OCI-LY7 (cell line): ENCODE data around the gene HSPH1. TPM values are rescaled to one million over a fixed set of nuclear protein-coding genes. Genes with fewer than 3 reads are reported as not detected.
A peak's percentile ranks its signal among the peaks of the same experiment; 100 is the strongest.

Source experiments
- BruUV-seq: library from RNA; stranded (reverse); fragments of 400-500 nt; replicated peaks from 2 replicates; lab custom pipeline; 2021; lab: Mats Ljungman, UMichigan
- CTCF ChIA-PET: fragments of 300-600 bp; sonication (Branson Sonifier 250); formaldehyde crosslinking; loops from one replicate; lab custom pipeline; 2022; ENCODE audit warnings: antibody characterized with exemption; ENCODE audit not compliant: unreplicated experiment; lab: Charles Lee
- POLR2A ChIA-PET: fragments of 300-600 bp; sonication (Branson Sonifier 250); formaldehyde crosslinking; loops from one replicate; lab custom pipeline; 2022; ENCODE audit warnings: antibody characterized with exemption; lab: Charles Lee
- DNase-seq: peaks from one replicate; pipeline ENCODE4 v3.0.0-alpha.2; 2015; ENCODE audit warnings: low spot score
- H2AFZ ChIP-seq: fragments of 200-600 bp; sonication (generic), shearing (Covaris generic); 2 replicates; pipeline ENCODE4 v1.6.1; 2014; ENCODE audit warnings: mild to moderate bottlenecking, antibody characterized with exemption, low read length, moderate library complexity
- H3K27ac ChIP-seq: fragments of 200-600 bp; sonication (generic); 2 replicates; pipeline ENCODE4 v1.5.1; 2014; ENCODE audit warnings: mixed run types, low read depth, mild to moderate bottlenecking, moderate library complexity, low read length, inconsistent platforms; ENCODE audit not compliant: poor library complexity, severe bottlenecking
- H3K36me3 ChIP-seq: fragments of 200-600 bp; sonication (generic); 2 replicates; pipeline ENCODE4 v1.6.1; 2014; ENCODE audit warnings: mild to moderate bottlenecking, antibody characterized with exemption, low read length, moderate library complexity, mixed read lengths; ENCODE audit not compliant: insufficient read depth
- H3K4me1 ChIP-seq: fragments of 200-600 bp; sonication (generic); 2 replicates; pipeline ENCODE4 v1.5.1; 2014; ENCODE audit warnings: mild to moderate bottlenecking, low read length; ENCODE audit not compliant: insufficient read depth, poor library complexity, severe bottlenecking
- H3K4me2 ChIP-seq: fragments of 200-600 bp; sonication (generic); 2 replicates; pipeline ENCODE4 v1.6.1; 2014; ENCODE audit warnings: mild to moderate bottlenecking, low read length
- H3K4me3 ChIP-seq: fragments of 200-600 bp; sonication (generic); 2 replicates; pipeline ENCODE4 v1.5.1; 2014; ENCODE audit warnings: mild to moderate bottlenecking, low read depth, low read length; ENCODE audit not compliant: poor library complexity, severe bottlenecking
- H3K79me2 ChIP-seq: fragments of 200-600 bp; sonication (generic); 2 replicates; pipeline ENCODE4 v1.6.1; 2016; ENCODE audit warnings: low read depth, mild to moderate bottlenecking, low read length, moderate library complexity, mixed read lengths; ENCODE audit not compliant: insufficient read depth
- H3K9me2 ChIP-seq: fragments of 200-600 bp; sonication (generic); 2 replicates; pipeline ENCODE4 v1.6.1; 2016; ENCODE audit warnings: mild to moderate bottlenecking, low read length, mixed read lengths; ENCODE audit not compliant: insufficient read depth
- H3K9me3 ChIP-seq: fragments of 200-600 bp; sonication (generic); 2 replicates; pipeline ENCODE4 v1.6.1; 2014; ENCODE audit warnings: mild to moderate bottlenecking, mixed run types, low read length, mixed read lengths
- H4K20me1 ChIP-seq: fragments of 200-600 bp; sonication (generic); 2 replicates; pipeline ENCODE4 v1.6.1; 2014; ENCODE audit warnings: mild to moderate bottlenecking, antibody characterized with exemption, low read length, moderate library complexity, mixed read lengths; ENCODE audit not compliant: insufficient read depth
- CTCF ChIP-seq: fragments of 200-600 bp; sonication (generic); conservative IDR thresholded peaks from 2 replicates; pipeline ENCODE4 v1.5.1; 2014; ENCODE audit warnings: mild to moderate bottlenecking, antibody characterized with exemption, low read length, moderate library complexity, mixed read lengths
- EZH2phosphoT487 ChIP-seq: fragments of 200-600 bp; sonication (generic); IDR thresholded peaks from 2 replicates; pipeline ENCODE4 v1.6.1; 2018; ENCODE audit warnings: low read depth, borderline replicate concordance, mild to moderate bottlenecking, mixed run types, antibody characterized with exemption, low read length, moderate library complexity, mixed read lengths
- intact Hi-C: fragments of 100-400 bp; cut with micrococcal nuclease; formaldehyde crosslinking; loops from one replicate; pipeline ENCODE4 v1.10.0; 2022; ENCODE audit not compliant: unreplicated experiment
- total RNA-seq, 2 experiments: library from RNA; depleted of rRNA in 1 of 2; stranded (reverse); fragments of >200 nt in 1 of 2; shearing (Covaris generic) in 1 of 2; gene quantifications; 2 replicates each; pipeline ENCODE4 v1.2.3, GENCODE V29; 2014 to 2022

Gene HSPH1
- total RNA-seq, 2 experiments from 2014 or later = 89.6 to 176 TPM

- peak overlapping the region; percentile 96; the same call in 1 of the 2 replicates for H2AFZ ChIP-seq
- CTCF ChIA-PET = interaction anchor here (1.0 kb wide), 1 partner anchor 87 kb away, joined by 3 read pairs; no protein-coding TSS in a partner anchor
- no peaks in the 10 kb centered on the region for H3K9me2 ChIP-seq
- POLR2A ChIA-PET = interaction anchor here (1.0 to 2.1 kb wide), 4 partner anchors 10 to 33 kb away, joined by 4 to 9 read pairs (median 5); no protein-coding TSS in a partner anchor
- peak overlapping the region; percentile 58 for H3K27ac ChIP-seq
- peak overlapping the region; percentile 91 for H3K4me3 ChIP-seq
- no peak for TF ChIP-seq CTCF
- TF ChIP-seq EZH2phosphoT487 = no peak
- H3K79me2 ChIP-seq = peaks cover 54% of the 10 kb centered on the region
- H3K4me2 ChIP-seq = peak overlapping the region; percentile 87
- peaks cover 34% of the 10 kb centered on the region for H4K20me1 ChIP-seq
- peak; percentile 87 for DNase-seq
- no peaks in the 10 kb centered on the region for H3K9me3 ChIP-seq
- no TSS peak for BruUV-seq
- H3K36me3 ChIP-seq = peaks cover 40% of the 10 kb centered on the region
- H3K4me1 ChIP-seq = peaks cover 27% of the 10 kb centered on the region
- intact Hi-C loops = loop anchor here (5.0 kb wide), 3 partner anchors 161 to 1156 kb away; partner anchors contain the start of genes BRCA2, USPL1 and ZAR1L
These were observed 697 bp downstream of the HSPH1 start for GRCh38 chr13:31160857-31161556.

- H3K9me3 ChIP-seq = no peaks in the 10 kb centered on the region
- peaks cover 56% of the 10 kb centered on the region for H3K36me3 ChIP-seq
- no peak overlapping the region for H2AFZ ChIP-seq
- peak overlapping the region; percentile 87 for H3K4me2 ChIP-seq
- peaks cover 34% of the 10 kb centered on the region for H4K20me1 ChIP-seq
- BruUV-seq = no TSS peak
- H3K27ac ChIP-seq = no peak overlapping the region
- peaks cover 27% of the 10 kb centered on the region for H3K4me1 ChIP-seq
- ChIA-PET CTCF (no interaction called here), POLR2A (interaction anchor here (0.8 to 2.1 kb wide), 4 partner anchors 8 to 191 kb away, joined by 3 to 9 read pairs (median 4); no protein-coding TSS in a partner anchor)
- intact Hi-C loops = loop anchor here (2.0 to 10.0 kb wide), 2 partner anchors 19 to 185 kb away; no protein-coding TSS in a partner anchor
- DNase-seq = no peak
- no peaks in the 10 kb centered on the region for H3K9me2 ChIP-seq
- peaks cover 68% of the 10 kb centered on the region for H3K79me2 ChIP-seq
- peak overlapping the region; percentile 91 for H3K4me3 ChIP-seq
- TF ChIP-seq CTCF = no peak
- TF ChIP-seq EZH2phosphoT487 = no peak
These were observed 2.4 kb downstream of the HSPH1 start for GRCh38 chr13:31159306-31159705.
